Activated CD4-positive, alpha-beta T cell treated with anti-CD3 and anti-CD28 coated beads, Interleukin-2, amount 50 U/mL, for 48 hours (primary cell): Measurements from ENCODE around the gene DSCAM.
"Not testable (repeated sequence)": the region's sequence is repeated elsewhere in the genome, so short reads cannot be mapped to it uniquely, and the experiment has no call there.

Experiments used
- DNase-seq, 2 experiments: peaks; one replicate each; pipeline ENCODE4 v3.0.0-alpha.2; 2020

The DSCAM gene

GRCh38 chr21:40846587-40847411 lies at the start of gene DSCAM:
DSCAM (minus strand) TSS chr21:40847158; CDS start chr21:40846661, 497 bp downstream.
- no peak for DNase-seq

GRCh38 chr21:40895697-40896096 lies 48.7 kb upstream of the DSCAM start:
- not testable (repeated sequence) for DNase-seq

GRCh38 chr21:40886931-40887330 lies 40.0 kb upstream of the DSCAM start:
- DNase-seq, result no peak

DNA sequence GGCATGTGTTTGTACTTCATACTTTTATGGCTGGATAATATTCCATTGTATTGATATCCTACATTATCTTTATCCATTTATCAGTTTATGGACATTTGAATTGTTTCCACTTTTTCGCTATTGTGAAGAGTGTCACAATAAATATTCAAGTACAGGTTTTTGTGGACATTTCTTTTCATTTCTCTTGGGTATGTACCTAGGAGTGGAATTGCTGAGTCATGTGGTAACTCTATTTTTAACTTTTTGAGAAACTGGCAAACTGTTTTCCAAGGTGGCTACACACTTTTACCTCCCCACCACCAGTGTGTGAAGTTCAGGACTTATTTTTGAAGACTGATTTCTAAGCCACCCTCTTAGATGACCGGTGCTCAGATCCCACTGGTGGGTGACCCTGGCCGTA lies 39.0 kb upstream of the DSCAM start:
- no peak for DNase-seq

DNA sequence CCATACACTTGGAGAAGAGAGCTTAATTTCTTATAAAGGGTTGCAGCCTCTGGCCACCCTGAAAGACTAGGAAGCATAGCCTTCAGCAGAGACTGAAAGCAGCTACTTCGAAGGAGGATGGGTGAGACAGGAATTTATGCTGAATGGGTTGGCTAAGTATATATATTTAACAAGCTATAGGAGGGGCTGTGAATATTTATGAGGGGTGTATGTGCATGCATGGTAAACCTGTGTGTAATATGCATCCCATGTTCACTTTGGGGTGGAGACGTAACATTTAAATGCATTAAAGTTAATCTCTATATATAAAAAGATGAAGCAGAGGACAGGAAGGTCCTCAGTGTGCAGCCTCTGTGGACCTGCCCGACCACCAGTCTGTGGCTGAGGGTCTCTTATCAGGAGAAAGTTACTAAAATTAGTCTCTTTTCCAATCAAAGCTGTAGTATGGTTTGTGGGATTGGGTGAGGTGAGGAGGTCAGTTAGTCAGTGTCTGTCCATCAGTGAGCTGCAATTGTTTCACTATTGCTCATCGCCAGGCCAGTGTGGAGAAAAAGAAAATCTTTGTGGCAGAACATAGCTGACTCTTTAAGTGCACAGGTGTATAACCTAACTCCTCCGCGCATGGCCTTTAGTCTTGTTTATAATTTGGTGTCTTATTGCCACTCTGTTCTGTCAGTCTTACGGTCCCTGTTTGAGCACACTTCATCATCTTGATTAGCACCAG lies 35.4 kb upstream of the DSCAM start:
- DNase-seq, result no peak

- no peak for DNase-seq
Measured at GRCh38 chr21:40881767-40882166, 34.8 kb upstream of the DSCAM start.

- no peak for DNase-seq
Measured at GRCh38 chr21:40871099-40871498, 24.1 kb upstream of the DSCAM start.

GRCh38 chr21:40863839-40864238 lies 16.9 kb upstream of the DSCAM start:
- no peak for DNase-seq

DNA sequence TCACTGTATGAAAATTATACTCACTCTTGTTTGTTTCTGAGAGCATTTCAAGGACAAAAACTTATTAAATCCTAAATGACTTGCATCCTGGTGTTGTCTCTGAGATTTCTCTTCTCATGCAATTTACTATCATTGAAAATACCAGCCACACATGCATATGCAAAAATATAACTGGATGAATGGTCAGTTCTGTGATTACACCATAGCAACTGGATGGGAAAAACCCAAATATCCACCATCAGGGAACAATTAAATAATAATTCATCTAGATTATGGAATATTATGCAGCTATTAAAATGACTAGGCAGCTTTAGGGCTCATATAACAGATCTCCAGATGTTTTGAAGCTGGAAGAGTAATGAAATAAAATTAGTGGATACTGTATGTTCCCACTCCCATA lies 11.6 kb upstream of the DSCAM start:
- no peak for DNase-seq

DNA sequence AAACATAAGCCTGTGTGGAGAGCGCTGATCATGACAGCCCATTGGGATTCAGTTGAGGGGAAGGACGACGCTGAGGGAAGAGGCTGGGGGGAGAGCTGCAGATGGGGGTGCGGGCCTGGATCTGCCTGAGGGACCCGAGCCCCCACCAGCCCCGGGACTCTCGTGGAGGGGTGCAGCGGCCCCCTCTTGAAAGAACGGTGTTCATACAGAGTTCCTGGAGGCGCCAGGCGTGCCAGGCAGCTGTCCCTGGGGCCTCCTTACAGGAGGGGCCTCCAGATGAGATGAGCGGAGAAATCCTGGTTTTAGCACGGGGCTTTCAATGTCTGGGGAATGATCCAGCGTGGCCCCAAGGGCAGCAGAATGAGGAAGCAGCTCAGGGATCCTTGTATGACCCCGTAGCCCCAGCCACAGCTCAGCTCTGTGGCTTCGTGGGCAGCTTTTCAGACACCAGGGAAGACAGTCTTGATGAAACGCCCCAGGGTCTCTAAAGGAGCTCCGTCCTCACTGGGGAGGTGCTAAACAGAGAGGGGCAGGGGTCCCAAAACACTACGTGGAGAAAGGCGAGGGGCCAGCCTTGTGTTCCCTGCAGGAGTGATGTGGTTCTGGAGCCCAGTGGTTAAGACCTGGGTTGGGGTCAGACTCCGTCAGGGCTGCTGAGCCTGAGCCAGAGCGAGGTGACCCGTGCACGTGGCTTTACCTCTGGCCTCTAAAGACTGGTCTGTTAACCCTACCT lies 7.2 kb upstream of the DSCAM start:
- DNase-seq, result no peak

DNA sequence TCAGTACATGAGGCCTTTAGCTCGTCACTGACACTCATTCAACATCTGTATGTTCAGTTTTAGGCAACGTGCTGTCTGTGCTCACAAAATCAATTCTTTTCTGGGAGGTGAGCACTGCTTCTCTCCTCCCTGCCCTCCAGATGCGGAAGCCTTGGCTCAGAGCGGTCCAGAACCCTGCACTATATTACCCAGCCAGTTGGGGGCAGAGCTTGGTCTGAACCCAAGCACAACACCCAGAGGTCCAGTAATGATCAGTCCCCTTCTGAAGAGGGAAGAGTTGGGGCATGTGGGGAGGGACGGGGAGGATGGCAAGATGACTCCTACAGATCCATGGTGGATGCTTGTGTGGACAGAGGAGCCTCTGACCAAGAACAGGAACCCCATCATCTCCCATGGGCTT lies 5.6 kb upstream of the DSCAM start:
- no peak for DNase-seq

DNA sequence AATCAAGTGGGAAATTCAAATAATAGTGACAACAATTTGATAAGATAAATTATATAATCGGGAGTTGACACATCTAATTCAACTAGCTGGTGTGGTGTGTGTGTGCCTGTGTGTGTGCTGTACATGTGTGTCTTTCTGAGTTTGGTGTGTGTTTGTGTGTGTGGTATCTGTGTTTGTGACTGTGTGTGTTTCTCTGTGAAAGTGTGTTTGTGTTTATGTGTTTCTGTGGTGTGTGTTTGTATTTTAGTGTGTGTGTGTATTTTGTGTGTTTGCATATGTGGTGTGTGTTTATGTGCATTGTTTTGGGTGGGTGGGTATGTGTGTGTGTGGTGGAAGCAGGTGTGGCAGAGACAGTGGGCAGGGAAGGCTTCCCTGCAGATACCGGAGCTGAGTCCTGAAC lies 4.8 kb upstream of the DSCAM start:
- DNase-seq, result no peak

DNA sequence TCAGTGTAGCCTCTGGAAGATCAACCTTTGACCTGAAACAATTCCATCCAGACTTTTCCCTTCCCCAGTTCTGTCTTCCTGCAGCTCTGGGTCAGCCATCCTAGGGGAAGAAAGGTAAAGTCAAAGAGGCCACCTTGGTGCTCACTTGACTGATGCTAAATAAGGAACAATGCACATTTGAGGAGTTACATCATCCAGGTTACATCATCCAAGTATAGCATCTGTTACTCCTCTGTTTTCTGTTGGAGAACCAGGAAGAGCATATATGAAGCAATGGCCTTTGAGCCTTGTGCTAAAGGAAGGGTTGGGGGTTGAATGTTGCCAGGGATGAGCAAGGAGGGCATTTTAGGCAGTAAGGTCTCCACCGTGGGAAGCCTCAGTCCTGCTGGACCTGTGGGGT lies 3.1 kb upstream of the DSCAM start:
- no peak for DNase-seq

DNA sequence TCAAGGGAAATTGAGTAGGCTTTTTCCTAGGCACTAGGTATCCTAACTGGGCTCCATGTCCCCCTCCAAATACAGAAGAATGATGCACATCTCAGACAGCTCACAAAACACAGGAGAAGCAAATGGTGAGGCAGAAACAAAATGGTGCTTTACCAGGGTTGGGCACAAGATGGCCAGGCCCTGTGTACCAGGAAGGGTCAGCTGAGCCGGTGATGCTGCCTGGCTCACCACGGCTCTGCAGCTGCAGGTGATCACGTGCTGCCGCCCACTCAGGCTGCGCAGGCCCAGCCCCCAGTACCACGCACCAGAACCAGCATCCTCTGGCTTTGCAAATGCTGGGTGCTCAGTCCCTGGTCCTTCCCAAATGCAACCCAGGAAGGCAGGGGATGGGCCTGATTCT lies 993 bp upstream of the DSCAM start:
- no peak for DNase-seq

- DNase-seq, result no peak
Measured at GRCh38 chr21:40846103-40846502, 855 bp downstream of the DSCAM start.

DNA sequence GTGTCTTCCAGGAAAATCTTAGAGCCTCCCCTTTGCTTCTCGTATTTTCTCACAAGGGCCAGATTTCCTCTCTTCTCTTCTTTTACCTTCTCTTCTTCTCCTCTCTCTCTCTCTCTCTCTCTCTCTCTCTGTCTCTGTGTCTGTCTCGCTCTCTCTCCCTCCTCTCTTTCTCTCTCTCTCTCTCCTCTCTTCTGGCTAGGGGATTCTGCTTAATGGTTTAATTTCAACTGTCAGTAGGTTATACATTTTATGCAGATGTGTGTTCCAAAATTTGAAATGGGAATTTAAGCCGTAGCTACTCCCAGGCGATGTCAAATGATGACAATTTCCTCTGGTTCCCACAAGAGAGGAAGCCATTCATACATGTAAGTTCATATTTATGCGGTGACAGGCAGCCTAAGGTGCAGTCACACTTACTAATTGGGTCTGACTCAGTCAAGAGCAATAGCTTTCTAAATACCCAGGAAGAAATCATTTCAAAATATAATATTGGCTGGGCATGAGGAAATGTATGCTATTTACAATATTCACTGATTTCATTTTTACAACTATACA lies 1.4 kb downstream of the DSCAM start:
- no peak for DNase-seq

GRCh38 chr21:40844935-40845334 lies 2.0 kb downstream of the DSCAM start:
- no peak for DNase-seq

DNA sequence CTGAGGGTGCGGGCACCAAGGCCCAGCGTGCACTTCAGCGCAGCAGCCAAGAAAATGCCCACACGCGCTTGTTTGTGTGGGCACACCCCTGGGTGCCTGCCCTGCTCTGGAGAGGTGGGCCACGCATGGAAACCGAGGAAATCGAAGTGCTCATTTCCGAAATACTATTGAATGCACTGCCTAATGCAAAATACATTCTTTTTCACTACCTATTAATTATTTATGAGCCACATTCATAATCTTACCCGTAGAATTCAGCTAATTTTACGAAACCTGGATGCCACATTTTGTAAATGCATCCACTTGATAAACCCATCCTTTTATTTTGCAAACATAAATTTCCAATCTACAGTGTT lies 4.8 kb downstream of the DSCAM start:
- no peak for DNase-seq

DNA sequence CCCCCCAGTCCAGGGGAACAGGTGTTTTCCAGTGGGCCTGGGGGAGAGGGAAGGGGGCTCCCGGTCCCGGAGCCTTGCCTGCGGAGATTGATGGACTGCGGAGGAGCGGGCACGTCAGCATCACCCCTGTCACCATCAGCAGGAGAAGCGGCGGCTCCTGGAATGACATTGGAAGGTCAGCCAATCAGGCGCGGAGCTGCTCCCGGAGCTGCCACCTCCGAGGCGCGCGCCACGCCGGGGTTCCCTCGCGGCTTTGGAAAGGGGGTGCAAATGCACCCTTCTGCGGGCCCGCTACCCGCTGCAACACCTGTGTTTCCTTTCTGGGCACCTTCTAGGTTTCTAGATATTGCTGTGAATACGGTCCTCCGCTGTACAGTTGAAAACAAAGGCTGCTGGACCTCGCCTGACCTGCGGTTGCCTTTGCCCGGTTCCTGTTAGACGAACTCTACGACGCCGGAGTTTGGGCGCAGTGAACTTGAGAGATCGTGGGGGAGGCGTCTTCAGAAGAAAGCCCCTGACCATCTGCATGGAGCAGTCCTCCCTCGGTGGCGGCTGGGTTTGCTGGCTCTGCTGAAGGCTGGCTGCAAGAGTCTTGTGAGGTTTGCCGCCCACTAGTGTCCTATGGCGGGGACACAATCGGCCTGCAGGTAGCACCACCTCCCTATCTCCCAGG lies 5.3 kb downstream of the DSCAM start:
- DNase-seq, result no peak

DNA sequence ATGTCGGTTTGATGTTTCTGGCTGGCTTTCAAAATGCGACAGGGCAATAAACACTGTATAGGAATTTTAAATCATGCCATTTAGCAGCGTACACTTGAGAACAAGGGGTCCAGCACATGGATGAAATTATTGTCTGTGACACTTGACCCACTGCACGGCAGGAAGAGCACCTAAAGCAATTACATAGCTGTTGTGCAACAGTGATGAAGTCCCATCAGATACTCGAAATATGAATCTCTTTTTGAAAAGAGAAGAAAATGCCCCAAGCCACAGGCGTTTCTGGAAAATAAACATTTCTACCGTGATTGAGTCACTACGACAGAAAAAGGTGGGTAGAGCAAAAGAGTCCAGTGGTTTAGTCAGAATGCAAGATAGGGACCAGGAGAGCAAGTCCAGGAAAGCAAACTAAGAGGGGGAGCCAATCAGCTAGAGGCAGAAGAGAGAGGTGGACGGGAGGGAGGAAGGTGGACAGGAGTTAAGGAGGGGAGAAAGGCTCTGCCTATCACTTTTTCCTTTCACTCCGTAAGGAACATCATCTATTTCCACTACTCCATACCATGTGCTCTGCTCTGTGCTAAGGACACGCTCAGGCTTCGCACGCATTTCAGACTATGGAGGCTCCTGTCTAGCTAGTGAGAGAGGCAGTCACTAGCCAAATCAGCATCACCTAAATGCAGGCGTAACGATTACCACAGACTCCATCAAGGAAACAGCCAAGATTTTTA lies 6.4 kb downstream of the DSCAM start:
- DNase-seq, result no peak

- DNase-seq, result no peak
Measured at GRCh38 chr21:40839521-40839920, 7.4 kb downstream of the DSCAM start.

DNA sequence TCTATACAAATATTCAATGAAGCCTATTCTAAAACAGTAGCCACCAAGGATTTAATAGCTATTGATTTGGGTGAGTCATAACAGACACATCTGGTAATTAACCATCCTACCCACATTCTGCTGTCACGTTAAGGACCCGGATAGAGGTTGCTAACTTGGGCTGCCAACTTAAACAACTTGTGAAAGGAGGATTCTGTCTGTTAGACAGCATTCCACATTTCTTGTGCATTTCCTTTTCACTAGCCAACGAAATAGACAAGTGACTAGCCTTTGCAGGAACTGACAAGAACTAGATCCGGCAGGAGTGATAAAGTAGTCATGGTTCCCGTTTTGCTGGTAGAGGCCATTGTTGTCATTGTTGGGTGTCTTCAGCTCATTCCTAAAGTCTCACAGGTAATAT lies 9.5 kb downstream of the DSCAM start:
- DNase-seq, result no peak
